ENCODE data around the gene DTWD1. TPM values are rescaled to one million over a fixed set of nuclear protein-coding genes. Genes with fewer than 3 reads are reported as not detected.

DTWD1 gene
- total and polyA plus RNA-seq, 9 of the 15 experiments (the other 6 are each of a cell fraction or from before 2014, with no cell fraction given), result 23.1 to 76.4 (median 36.5) TPM

DNA sequence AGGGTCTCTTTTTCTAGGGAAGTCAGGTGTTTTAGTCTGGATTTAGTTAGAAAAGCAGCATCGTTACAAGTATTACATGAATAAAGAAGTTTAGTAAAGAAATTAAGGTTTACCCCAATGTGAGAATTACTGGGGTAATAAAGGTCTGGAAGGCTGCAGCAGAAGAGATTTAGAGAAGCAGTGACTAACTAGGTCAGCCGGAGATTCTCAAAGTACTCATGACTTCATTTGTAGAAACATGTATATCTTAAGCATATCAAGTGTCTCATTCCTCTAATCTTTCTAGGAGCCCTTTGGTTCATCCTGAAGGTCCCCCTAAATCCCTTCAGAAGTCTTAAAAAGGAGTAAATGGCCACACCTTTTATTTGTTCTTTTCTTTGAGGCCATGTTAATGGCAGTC, 26.0 kb downstream of the DTWD1 start (continued):
- TF ChIP-seq, protein P1, sequence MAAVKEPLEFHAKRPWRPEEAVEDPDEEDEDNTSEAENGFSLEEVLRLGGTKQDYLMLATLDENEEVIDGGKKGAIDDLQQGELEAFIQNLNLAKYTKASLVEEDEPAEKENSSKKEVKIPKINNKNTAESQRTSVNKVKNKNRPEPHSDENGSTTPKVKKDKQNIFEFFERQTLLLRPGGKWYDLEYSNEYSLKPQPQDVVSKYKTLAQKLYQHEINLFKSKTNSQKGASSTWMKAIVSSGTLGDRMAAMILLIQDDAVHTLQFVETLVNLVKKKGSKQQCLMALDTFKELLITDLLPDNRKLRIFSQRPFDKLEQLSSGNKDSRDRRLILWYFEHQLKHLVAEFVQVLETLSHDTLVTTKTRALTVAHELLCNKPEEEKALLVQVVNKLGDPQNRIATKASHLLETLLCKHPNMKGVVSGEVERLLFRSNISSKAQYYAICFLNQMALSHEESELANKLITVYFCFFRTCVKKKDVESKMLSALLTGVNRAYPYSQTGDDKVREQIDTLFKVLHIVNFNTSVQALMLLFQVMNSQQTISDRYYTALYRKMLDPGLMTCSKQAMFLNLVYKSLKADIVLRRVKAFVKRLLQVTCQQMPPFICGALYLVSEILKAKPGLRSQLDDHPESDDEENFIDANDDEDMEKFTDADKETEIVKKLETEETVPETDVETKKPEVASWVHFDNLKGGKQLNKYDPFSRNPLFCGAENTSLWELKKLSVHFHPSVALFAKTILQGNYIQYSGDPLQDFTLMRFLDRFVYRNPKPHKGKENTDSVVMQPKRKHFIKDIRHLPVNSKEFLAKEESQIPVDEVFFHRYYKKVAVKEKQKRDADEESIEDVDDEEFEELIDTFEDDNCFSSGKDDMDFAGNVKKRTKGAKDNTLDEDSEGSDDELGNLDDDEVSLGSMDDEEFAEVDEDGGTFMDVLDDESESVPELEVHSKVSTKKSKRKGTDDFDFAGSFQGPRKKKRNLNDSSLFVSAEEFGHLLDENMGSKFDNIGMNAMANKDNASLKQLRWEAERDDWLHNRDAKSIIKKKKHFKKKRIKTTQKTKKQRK (IDR thresholded peaks at IDR 0.05; ENCODE audit: borderline replicate concordance, low read depth, low read length), result no peak
- TF ChIP-seq, protein P2, sequence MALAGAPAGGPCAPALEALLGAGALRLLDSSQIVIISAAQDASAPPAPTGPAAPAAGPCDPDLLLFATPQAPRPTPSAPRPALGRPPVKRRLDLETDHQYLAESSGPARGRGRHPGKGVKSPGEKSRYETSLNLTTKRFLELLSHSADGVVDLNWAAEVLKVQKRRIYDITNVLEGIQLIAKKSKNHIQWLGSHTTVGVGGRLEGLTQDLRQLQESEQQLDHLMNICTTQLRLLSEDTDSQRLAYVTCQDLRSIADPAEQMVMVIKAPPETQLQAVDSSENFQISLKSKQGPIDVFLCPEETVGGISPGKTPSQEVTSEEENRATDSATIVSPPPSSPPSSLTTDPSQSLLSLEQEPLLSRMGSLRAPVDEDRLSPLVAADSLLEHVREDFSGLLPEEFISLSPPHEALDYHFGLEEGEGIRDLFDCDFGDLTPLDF (CRISPR knock-in tag; IDR thresholded peaks at IDR 0.05), result no peak
- no peak for TF ChIP-seq MIER1 (IDR thresholded peaks at IDR 0.05; ENCODE audit: low read depth)
- TF ChIP-seq SMARCB1 (IDR thresholded peaks at IDR 0.05; ENCODE audit: insufficient read length, low read depth), result no peak
- no peak for TF ChIP-seq SMARCE1 (IDR thresholded peaks at IDR 0.05)
- TF ChIP-seq, protein P3, sequence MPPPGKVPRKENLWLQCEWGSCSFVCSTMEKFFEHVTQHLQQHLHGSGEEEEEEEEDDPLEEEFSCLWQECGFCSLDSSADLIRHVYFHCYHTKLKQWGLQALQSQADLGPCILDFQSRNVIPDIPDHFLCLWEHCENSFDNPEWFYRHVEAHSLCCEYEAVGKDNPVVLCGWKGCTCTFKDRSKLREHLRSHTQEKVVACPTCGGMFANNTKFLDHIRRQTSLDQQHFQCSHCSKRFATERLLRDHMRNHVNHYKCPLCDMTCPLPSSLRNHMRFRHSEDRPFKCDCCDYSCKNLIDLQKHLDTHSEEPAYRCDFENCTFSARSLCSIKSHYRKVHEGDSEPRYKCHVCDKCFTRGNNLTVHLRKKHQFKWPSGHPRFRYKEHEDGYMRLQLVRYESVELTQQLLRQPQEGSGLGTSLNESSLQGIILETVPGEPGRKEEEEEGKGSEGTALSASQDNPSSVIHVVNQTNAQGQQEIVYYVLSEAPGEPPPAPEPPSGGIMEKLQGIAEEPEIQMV (tag; conservative IDR thresholded peaks at IDR 0.05; ENCODE audit: low read depth), result no peak
- TF ChIP-seq ZNF436 (CRISPR knock-in tag; IDR thresholded peaks at IDR 0.05), result no peak
- TF ChIP-seq, protein P4, sequence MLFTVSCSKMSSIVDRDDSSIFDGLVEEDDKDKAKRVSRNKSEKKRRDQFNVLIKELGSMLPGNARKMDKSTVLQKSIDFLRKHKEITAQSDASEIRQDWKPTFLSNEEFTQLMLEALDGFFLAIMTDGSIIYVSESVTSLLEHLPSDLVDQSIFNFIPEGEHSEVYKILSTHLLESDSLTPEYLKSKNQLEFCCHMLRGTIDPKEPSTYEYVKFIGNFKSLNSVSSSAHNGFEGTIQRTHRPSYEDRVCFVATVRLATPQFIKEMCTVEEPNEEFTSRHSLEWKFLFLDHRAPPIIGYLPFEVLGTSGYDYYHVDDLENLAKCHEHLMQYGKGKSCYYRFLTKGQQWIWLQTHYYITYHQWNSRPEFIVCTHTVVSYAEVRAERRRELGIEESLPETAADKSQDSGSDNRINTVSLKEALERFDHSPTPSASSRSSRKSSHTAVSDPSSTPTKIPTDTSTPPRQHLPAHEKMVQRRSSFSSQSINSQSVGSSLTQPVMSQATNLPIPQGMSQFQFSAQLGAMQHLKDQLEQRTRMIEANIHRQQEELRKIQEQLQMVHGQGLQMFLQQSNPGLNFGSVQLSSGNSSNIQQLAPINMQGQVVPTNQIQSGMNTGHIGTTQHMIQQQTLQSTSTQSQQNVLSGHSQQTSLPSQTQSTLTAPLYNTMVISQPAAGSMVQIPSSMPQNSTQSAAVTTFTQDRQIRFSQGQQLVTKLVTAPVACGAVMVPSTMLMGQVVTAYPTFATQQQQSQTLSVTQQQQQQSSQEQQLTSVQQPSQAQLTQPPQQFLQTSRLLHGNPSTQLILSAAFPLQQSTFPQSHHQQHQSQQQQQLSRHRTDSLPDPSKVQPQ (CRISPR knock-in tag; IDR thresholded peaks at IDR 0.05; ENCODE audit: borderline replicate concordance), result no peak
- no peak for TF ChIP-seq KHSRP (IDR thresholded peaks at IDR 0.05)
- TF ChIP-seq KAT7 (CRISPR knock-in tag; IDR thresholded peaks at IDR 0.05; ENCODE audit: borderline replicate concordance), result no peak
- TF ChIP-seq ZNF263 (CRISPR knock-in tag; IDR thresholded peaks at IDR 0.05; ENCODE audit: borderline replicate concordance), result no peak
